Duodenal mucosa (tissue), 2 donors: ENCODE measurements around the gene PCNT.
"Not testable (repeated sequence)": the region's sequence is repeated elsewhere in the genome, so short reads cannot be mapped to it uniquely, and the experiment has no call there.

ENCODE experiments used
- H3K27ac ChIP-seq: one replicate; pipeline ENCODE4 v1.7.0; 2013; ENCODE audit warnings: low read depth, low read length
- H3K27me3 ChIP-seq, 2 donors: one replicate each; pipeline ENCODE4 v1.7.0; 2013; ENCODE audit warnings: low read length in 2 of 2, control low read depth in 1 of 2; ENCODE audit not compliant: insufficient read depth in 2 of 2, control insufficient read depth in 1 of 2
- H3K36me3 ChIP-seq, 2 donors: one replicate each; pipeline ENCODE4 v1.7.0; 2013; ENCODE audit warnings: low read length in 2 of 2, control low read depth in 1 of 2; ENCODE audit not compliant: insufficient read depth in 2 of 2, control insufficient read depth in 1 of 2
- H3K4me1 ChIP-seq, 2 donors: one replicate each; pipeline ENCODE4 v1.7.0; 2013; ENCODE audit warnings: low read length in 2 of 2, control low read depth in 1 of 2; ENCODE audit not compliant: insufficient read depth in 2 of 2, control insufficient read depth in 1 of 2
- H3K4me3 ChIP-seq, 2 donors: one replicate each; pipeline ENCODE4 v1.7.0; 2013; ENCODE audit warnings: low read length in 2 of 2, low read depth in 1 of 2
- H3K9ac ChIP-seq, 2 donors: one replicate each; pipeline ENCODE4 v1.7.0; 2013; ENCODE audit warnings: low read length in 2 of 2, low read depth in 1 of 2
- H3K9me3 ChIP-seq, 2 donors: one replicate each; pipeline ENCODE4 v1.7.0; 2013; ENCODE audit warnings: low read length in 2 of 2, control low read depth in 1 of 2; ENCODE audit not compliant: control insufficient read depth in 1 of 2

PCNT gene

GRCh38 chr21:46455575-46456385, 131.8 kb downstream of the PCNT start:
- H3K36me3 ChIP-seq = no peaks in the 10 kb centered on the region
- H3K27ac ChIP-seq = no peak overlapping the region
- no peaks in the 10 kb centered on the region for H3K9me3 ChIP-seq
- H3K27me3 ChIP-seq = no peaks in the 10 kb centered on the region
- peak overlapping the region in 1 of 2 donors; percentile 16 for H3K9ac ChIP-seq
- H3K4me3 ChIP-seq = no peak overlapping the region
- peaks cover 27 to 32% of the 10 kb centered on the region in 2 donors for H3K4me1 ChIP-seq

- Histone ChIP-seq H3K27ac (no peak overlapping the region), H3K4me3 (no peak overlapping the region), H3K27me3 (no peaks in the 10 kb centered on the region), H3K36me3 (no peaks in the 10 kb centered on the region), H3K9ac (no peak overlapping the region), H3K9me3 (no peaks in the 10 kb centered on the region), H3K4me1 (peaks cover 27 to 32% of the 10 kb centered on the region in 2 donors)
Observed at GRCh38 chr21:46456750-46457149, 132.8 kb downstream of the PCNT start.

GRCh38 chr21:46457801-46458314, 133.9 kb downstream of the PCNT start:
- H3K27me3 ChIP-seq = no peaks in the 10 kb centered on the region
- H3K4me3 ChIP-seq = peak overlapping the region; percentile 86 to 96
- H3K9ac ChIP-seq = peak overlapping the region; percentile 85 to 96
- no peaks in the 10 kb centered on the region for H3K36me3 ChIP-seq
- H3K4me1 ChIP-seq = peaks cover 24 to 32% of the 10 kb centered on the region in 2 donors
- no peaks in the 10 kb centered on the region for H3K9me3 ChIP-seq
- peak overlapping the region; percentile 57 for H3K27ac ChIP-seq

- Histone ChIP-seq H3K9me3 (no peaks in the 10 kb centered on the region), H3K36me3 (peaks cover 0 to 5% of the 10 kb centered on the region in 2 donors), H3K9ac (peak within 1 kb of the TSS; percentile 85 to 96), H3K4me1 (peaks cover 23 to 32% of the 10 kb centered on the region in 2 donors), H3K27me3 (no peaks in the 10 kb centered on the region), H3K4me3 (peak within 1 kb of the TSS; percentile 86 to 96), H3K27ac (peak within 1 kb of the TSS; percentile 72)
Observed at GRCh38 chr21:46458315-46459023, 134.5 kb downstream of the PCNT start, which contains the start of gene DIP2A. TSS of gene DIP2A (plus strand) at chr21:46458891. CDS start at chr21:46459132, 241 bp downstream.

- H3K9ac ChIP-seq = peak overlapping the region; percentile 67 to 76
- H3K4me1 ChIP-seq = peaks cover 23 to 32% of the 10 kb centered on the region in 2 donors
- peaks cover 0 to 7% of the 10 kb centered on the region in 2 donors for H3K36me3 ChIP-seq
- peak overlapping the region; percentile 63 to 85 for H3K4me3 ChIP-seq
- peak overlapping the region; percentile 72 for H3K27ac ChIP-seq
- H3K9me3 ChIP-seq = no peaks in the 10 kb centered on the region
- no peaks in the 10 kb centered on the region for H3K27me3 ChIP-seq
Observed at GRCh38 chr21:46459024-46459355, 135.0 kb downstream of the PCNT start.

GRCh38 chr21:46459356-46460112, 135.6 kb downstream of the PCNT start:
- H3K4me3 ChIP-seq = peak overlapping the region; percentile 63 to 85
- no peaks in the 10 kb centered on the region for H3K9me3 ChIP-seq
- H3K9ac ChIP-seq = peak overlapping the region; percentile 67 to 71
- no peaks in the 10 kb centered on the region for H3K27me3 ChIP-seq
- H3K4me1 ChIP-seq = peaks cover 23 to 32% of the 10 kb centered on the region in 2 donors
- peaks cover 0 to 7% of the 10 kb centered on the region in 2 donors for H3K36me3 ChIP-seq
- peak overlapping the region; percentile 72 for H3K27ac ChIP-seq

GRCh38 chr21:46461909-46462308, 138.0 kb downstream of the PCNT start:
- peaks cover 0 to 7% of the 10 kb centered on the region in 2 donors for H3K36me3 ChIP-seq
- no peak overlapping the region for H3K9ac ChIP-seq
- H3K27ac ChIP-seq = no peak overlapping the region
- no peaks in the 10 kb centered on the region for H3K9me3 ChIP-seq
- H3K27me3 ChIP-seq = no peaks in the 10 kb centered on the region
- H3K4me3 ChIP-seq = no peak overlapping the region
- peaks cover 8 to 18% of the 10 kb centered on the region in 2 donors for H3K4me1 ChIP-seq

GRCh38 chr21:46465153-46465552, 141.2 kb downstream of the PCNT start:
- not testable (repeated sequence) for H3K27me3 ChIP-seq, H3K27ac ChIP-seq, H3K4me3 ChIP-seq, H3K4me1 ChIP-seq, H3K36me3 ChIP-seq, H3K9me3 ChIP-seq, H3K9ac ChIP-seq

- Histone ChIP-seq H3K27ac (no peak overlapping the region), H3K4me1 (no peaks in the 10 kb centered on the region), H3K4me3 (no peak overlapping the region), H3K9ac (no peak overlapping the region), H3K9me3 (no peaks in the 10 kb centered on the region), H3K27me3 (no peaks in the 10 kb centered on the region), H3K36me3 (peaks cover 6 to 7% of the 10 kb centered on the region in 2 donors)
Observed at GRCh38 chr21:46465651-46466050, 141.7 kb downstream of the PCNT start.
